ENCODE results near the gene MBD3L1. TPM values are rescaled to one million over a fixed set of nuclear protein-coding genes. Genes with fewer than 3 reads are reported as not detected.
A peak's percentile ranks its signal among the peaks of the same experiment; 100 is the strongest.

Gene MBD3L1
- not detected in 2 replicates for total RNA-seq (2014; rRNA removed; shearing (Covaris generic))

DNA sequence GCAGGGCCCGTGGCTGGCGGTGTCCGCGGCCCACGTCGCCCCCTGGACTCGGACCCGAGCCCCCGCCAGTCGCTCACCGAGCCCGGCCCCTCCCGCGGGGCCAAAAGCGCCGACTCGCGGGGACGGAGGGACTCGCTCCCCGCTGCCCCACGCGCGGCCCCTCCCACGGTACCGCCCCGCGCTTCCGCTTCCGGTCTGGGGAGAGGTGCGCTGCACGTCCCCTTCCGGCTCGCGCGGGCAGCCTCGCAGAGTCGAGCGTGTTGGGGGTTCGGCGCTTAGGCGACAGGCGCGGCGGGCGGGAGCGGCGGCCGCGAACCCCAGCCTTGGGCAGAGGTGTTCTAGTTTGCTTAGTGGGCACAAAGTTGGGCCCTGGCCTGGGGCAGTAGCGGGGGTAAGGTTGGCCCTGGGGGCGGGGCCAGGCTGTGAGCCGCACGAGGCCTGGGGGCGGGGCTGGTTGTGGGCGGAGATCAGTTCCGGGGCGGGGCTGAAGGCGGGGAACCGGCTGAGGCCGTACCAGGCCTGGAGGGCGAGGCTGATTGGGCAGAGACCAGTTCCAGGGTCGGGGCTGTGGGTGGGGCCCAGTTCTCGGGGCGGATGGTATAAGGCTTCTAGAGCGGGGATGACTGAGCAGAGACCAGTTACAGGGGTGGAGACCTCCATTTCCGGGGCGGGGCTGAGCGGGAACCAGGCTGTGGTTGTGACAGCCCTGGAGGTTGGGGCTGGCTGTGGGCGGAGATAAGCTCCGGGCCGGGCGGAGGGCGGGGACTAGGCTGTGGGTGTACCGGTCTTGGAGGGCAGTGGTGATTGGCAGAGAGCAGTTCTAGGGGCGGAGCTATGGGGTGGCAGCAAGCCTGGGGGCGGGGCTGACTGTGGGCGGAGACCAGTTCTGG, at the start of gene MBD3L1, which contains the start of gene ZNF558:
TSS of gene MBD3L1 (plus strand) at position 246 of the 890 bp plus-strand sequence. CDS start 10,302 bp downstream, outside the sequence.
TSS of gene ZNF558 (minus strand) at position 173 of the 890 bp plus-strand sequence. CDS start 9,645 bp downstream, outside the sequence.
- in situ Hi-C loops (cut with HindIII; ENCODE audit: low sequenced_read_pairs): no loop called here
- DNase-seq (ENCODE audit: low spot score): peak; percentile 97

DNA sequence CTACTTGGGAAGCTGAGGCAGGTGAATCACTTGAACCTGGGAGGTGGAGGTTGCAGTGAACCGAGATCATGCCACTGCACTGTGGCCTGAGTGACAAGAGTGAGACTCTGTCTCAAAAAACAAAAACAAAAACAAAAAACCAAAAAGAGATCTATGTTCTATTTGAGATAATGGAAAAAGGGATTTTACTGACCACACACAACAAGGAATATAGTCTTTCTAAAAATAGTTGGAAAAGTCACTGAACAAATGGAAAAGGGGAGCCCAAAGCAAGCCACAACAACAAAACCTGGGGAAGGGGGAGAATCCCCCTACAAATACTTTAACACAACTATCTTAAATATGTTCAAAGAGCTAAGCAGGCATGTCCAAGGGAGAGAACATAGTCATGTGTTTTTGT, 37.4 kb upstream of the MBD3L1 start:
- DNase-seq (ENCODE audit: low spot score): no peak
- in situ Hi-C loops (cut with HindIII; ENCODE audit: low sequenced_read_pairs): no loop called here

DNA sequence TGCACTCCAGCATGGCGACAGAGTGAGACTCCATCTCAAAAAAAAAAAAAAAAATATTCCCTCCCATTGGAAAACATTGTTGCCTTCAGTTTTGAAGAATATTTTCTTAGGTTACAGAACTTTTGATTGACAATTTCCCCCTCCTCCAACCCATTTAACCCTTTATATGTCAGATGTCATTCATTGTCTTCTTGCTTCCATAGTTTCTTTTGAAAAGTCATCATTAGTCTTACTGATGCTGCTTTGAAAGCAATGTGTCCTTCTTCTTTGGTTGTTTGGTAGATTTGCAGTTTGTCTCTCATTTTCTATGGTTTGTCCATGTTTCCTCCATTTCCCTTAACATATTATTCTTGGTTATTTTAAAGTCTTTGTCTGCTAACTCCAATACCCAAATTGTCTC, 25.5 kb upstream of the MBD3L1 start:
- in situ Hi-C loops (cut with HindIII; ENCODE audit: low sequenced_read_pairs): no loop called here
- DNase-seq (ENCODE audit: low spot score): no peak

DNA sequence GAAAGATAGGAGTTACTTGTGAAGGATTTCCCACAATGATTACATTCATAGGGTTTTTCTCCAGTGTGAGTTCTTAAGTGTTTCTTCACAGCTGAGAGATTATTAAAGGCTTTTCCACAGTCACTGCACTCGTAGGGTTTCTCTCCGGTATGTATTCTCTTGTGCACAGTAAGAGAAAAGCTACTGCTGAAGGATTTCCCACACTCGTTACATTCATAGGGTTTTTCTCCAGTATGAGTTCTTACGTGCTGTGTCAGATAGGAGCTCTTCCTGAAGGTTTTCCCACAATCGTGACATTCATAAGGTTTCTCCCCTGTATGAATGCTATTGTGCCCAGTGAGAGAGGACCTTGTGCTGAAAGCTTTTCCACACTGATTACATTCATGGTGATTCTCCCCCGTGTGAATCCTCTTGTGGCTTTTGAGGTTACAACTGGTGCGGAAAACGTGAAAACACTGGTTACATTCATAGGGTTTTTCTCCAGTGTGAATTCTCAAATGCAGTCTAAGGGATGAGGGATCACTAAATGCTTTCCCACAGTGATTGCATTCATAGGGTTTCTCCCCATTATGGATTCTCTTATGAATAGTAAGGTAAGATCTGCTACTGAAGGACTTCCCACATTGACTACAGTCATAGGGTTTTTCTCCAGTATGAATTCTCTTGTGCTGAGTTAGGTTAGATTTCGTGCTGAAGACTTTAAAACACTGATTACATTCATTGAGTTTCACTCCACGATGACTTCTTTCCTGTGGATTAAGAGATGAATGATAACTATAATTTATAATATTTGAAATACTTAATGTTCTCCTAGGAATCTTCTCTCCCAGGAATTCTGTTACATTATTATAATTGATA, 20.6 kb upstream of the MBD3L1 start:
- DNase-seq (ENCODE audit: low spot score): no peak
- in situ Hi-C loops (cut with HindIII; ENCODE audit: low sequenced_read_pairs): no loop called here

DNA sequence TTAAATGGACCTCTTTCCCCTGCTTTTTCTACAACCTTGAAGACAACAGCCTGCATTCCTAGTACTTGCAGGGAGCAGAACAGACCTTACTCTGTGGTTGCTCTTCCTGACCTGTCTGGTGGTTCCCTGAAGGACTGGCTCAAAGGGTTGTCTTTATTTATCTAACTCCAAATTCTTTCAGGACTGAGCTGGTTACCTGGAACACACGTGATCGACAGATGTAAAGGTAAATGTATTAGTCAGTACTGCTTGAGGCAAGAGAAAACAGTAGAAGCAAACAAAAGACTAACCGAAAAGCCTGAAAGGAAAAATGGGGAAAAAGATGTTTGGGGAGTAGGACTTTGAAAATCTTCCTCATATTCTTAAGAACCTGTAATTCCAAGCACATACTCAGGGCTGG, 18.0 kb upstream of the MBD3L1 start:
- DNase-seq (ENCODE audit: low spot score): no peak
- in situ Hi-C loops (cut with HindIII; ENCODE audit: low sequenced_read_pairs): no loop called here

DNA sequence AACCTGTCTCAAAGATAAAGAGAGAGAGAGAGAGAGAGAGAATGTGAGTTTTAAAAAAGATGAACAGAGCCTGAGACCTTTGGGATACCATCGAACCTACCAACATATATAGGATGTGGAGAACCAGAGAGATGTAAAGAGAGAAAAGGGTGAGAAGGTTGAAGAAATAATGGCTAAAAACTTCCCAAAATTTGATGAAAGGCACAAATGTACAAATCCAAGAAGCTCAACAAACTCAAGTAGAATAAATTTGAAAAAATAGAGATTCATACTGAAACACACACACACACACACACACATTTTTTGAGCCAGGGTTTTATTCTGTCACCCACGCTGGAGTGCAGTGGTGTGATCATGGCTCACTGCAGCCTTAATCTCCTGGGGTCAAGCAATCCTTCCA, 16.4 kb upstream of the MBD3L1 start:
- in situ Hi-C loops (cut with HindIII; ENCODE audit: low sequenced_read_pairs): no loop called here
- DNase-seq (ENCODE audit: low spot score): no peak

DNA sequence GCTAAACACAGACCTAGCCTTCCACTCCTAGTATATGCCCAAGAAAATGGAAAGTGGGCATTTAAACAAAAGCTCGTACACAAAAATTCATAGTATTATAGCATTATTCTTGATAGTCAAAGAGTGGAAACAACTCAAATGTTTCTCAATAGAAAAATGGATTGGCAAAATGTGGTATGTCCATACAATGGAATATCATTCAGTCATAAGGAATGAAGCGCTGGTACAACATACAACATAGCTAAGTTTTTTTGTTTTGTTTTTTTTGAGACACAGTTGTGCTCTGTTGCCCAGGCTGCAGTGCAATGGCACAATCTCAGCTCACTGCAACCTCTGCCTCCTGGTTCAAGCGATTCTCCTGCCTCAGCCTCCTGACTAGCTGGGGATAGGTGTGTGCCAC, 11.9 kb upstream of the MBD3L1 start:
- in situ Hi-C loops (cut with HindIII; ENCODE audit: low sequenced_read_pairs): no loop called here
- DNase-seq (ENCODE audit: low spot score): no peak

DNA sequence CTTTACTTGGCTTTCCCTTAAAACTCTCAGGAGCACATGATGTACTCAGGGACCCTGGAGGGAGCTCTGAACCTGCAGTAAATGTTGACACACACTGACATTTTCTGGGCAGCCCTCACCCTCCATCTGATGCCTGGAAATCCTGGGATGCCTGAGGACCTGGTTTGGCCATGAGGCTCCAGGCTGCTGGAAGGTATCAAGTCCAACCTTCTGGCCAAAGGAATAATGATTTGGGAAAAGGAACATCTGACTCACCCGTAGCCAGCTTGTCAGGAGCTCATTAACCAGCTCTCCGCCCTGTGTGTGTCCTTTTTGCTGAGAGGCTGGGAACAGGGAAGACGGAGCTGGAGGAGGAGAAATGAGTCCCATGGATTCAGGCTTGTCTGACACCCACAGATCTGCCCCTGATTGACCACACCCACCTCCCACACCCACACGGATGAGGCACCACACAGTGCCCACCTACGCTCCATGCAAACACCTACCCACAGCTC, 10.4 kb upstream of the MBD3L1 start:
- in situ Hi-C loops (cut with HindIII; ENCODE audit: low sequenced_read_pairs): no loop called here
- no peak for DNase-seq (ENCODE audit: low spot score)

DNA sequence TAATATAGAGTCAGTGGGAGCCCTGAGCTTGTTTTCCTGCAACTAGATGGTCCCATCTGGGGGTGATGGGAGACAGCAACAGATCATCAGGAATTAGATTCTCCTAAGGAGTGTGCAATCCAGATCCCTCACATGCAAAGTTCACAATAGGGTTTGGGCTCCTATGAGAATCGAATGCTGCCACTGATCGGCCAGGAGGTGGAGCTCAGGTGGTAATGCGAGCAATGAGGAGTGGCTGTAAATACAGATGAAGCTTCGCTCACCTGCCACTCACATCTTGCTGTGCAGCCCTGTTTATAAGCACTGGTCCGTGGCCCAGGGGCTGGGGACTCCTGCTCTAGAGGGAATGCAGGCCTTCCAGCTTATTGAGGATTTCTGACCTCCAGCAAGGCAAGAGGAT, 5.8 kb upstream of the MBD3L1 start:
- in situ Hi-C loops (cut with HindIII; ENCODE audit: low sequenced_read_pairs): no loop called here

DNA sequence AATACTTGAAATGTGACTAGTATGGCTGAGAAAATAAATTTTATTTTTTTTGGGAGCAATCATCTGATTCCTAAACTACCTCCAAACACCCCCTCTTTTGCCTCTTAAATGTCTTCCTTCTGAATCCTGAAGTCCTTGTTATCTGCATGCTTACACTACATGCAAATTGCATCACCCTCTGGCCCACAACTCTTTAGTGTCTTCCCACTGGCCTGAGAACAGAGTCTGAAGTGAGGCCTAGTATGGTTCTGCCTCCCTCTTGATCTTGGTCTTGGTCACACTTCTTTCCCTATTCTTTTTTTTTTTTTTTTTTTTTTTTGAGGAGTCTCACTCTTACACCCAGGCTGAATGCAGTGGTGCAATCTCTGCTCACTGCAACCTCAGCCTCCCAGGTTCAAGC, 4.9 kb upstream of the MBD3L1 start:
- in situ Hi-C loops (cut with HindIII; ENCODE audit: low sequenced_read_pairs): no loop called here
- no peak for DNase-seq (ENCODE audit: low spot score)

More for the DNA sequence above, 5.8 kb upstream of the MBD3L1 start:
- no peak for DNase-seq (ENCODE audit: low spot score)

DNA sequence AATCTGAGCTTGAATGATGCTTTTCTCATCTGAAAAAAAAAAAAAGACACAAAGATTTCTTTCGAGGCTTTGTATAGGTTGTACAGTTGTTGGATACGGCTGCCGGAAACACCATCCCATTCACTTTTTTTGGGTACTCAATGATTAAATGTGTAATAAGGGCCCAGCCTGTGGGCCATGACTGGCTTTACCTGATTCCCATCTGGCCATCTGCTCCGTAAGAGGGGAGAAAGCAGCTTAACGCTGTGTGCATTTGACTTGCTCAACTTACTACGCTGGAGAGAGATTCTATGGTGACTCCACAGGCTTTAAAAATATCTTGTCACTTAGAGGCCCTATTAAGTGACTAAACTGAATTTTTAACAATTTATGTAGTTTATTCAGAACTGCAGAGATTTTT, 804 bp upstream of the MBD3L1 start:
- in situ Hi-C loops (cut with HindIII; ENCODE audit: low sequenced_read_pairs): no loop called here
- DNase-seq (ENCODE audit: low spot score): no peak

DNA sequence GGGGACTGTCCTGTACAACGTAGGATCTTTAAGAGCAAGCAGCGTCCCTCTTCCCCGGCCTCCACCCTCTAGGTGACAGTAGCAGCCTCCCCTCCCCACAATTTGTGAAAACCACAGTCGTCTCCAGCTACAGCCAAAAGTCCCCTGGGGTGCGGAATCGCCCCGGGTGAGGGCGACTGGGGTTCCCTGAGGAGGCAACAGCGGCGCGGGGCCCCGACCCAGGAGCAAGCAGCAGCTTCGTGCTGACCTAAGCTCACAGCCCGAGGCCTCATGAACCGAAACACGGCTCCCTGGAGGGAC, 395 bp upstream of the MBD3L1 start:
- in situ Hi-C loops (cut with HindIII; ENCODE audit: low sequenced_read_pairs): no loop called here
- DNase-seq (ENCODE audit: low spot score): no peak

DNA sequence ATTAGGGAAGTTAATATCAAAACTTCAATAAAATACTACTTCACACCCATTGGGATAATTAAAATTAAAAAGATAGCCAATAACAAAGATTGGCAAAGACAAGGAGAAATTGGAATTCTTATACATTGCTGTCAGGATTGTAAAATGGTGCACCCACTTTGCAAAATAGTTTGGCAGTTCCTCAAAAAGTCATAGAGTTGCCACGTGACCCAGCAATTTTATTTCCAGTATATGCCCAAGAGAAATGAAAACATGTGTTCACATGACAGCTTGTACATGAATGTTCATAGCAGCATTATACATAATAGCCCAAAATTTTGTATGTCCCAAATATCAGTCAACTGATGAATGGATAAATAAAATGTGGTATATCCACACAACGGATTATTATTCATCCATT, 3.3 kb downstream of the MBD3L1 start:
- in situ Hi-C loops (cut with HindIII; ENCODE audit: low sequenced_read_pairs): no loop called here
- no peak for DNase-seq (ENCODE audit: low spot score)

DNA sequence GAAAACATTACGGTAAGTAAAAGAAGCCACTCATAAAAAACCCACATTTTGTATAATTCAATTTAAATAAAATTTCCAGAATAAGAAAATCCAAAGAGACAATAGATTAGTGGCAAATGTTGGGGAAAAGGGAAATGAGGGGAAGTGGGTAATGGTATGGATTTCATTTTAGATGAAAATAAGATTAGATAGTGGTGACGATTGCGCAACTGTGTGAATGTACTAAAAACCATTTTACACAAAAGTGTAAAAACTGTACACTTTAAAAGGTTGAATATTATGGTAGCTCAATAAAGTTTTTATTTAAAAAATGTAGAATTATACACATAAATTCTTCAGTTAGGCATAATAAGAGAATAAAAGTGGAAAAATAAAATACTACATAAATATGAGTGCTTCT, 3.7 kb downstream of the MBD3L1 start:
- no peak for DNase-seq (ENCODE audit: low spot score)
- in situ Hi-C loops (cut with HindIII; ENCODE audit: low sequenced_read_pairs): no loop called here

DNA sequence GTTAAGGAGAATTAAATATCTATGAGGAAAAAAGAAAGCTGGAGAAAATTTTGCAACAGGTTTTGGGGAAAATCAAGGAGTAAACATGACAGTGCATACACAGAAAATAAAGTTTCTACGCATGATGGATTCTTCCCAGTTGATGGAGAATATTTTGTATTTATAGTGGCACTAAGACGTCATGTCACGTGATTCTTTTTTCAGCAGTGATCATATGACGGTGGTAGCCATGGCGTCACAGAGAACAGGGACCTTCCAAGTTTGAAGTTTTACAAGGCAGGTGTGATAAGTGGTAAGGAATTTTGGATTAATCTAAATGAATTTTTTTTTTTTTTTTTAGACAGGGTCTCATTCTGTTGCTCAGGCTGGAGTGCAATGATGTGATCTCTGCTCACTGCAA, 8.5 kb downstream of the MBD3L1 start:
- no peak for DNase-seq (ENCODE audit: low spot score)
- in situ Hi-C loops (cut with HindIII; ENCODE audit: low sequenced_read_pairs): no loop called here

DNA sequence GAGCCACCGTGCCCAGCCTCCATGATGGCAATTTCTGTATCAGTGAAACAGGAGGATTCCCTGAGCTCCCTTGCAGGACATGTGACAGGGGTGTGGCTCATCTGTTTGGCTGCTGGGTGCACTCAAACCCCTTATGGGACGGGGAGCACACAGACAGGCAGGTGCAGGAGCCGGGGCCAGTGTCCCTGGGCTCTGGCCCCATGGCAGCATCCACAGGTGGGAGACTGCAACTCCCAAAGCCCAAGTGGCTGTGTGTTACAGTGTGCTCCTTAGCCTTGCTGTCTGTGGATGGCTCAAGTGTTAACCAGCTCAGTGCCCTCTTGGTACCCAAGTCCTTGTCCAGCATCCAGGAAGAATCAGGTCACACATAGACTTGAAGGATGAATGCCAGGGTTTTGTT, 14.6 kb downstream of the MBD3L1 start:
- no peak for DNase-seq (ENCODE audit: low spot score)
- in situ Hi-C loops (cut with HindIII; ENCODE audit: low sequenced_read_pairs): no loop called here

DNA sequence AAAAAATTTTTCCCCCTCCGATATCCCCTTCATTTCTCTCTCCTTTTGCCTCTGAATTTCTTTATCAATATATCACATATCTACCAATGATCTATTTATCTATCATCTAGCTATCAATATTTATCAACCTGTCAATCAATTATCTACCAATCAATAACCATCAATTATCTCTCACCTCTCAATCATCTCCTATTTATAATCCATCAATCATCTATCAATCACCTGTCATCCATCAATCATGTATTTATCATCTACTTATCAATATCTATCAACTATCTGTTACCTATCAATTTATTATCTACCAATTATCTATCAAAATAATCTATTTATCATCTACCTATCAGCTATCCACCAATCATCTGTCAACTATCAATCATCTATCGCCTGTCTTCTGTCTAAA, 17.1 kb downstream of the MBD3L1 start:
- no peak for DNase-seq (ENCODE audit: low spot score)
- in situ Hi-C loops (cut with HindIII; ENCODE audit: low sequenced_read_pairs): no loop called here

DNA sequence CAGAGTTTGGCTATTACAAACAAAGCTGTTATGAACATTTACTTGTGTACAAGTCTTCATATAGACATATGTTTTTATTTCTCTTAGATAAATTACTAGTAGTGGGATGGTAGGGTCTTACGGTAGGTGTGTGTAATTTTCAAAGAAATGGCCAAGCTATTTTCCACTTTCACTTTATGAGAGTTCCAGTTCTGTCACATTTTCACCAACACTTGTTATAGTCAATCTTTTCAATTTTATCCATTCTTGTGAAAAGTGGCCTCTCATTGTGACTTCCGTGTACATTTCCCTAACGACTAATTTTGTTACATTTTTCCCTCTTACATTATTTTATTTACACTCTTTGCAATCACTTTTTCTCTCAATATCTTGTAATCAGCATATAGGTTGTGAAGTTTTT, 18.3 kb downstream of the MBD3L1 start:
- in situ Hi-C loops (cut with HindIII; ENCODE audit: low sequenced_read_pairs): no loop called here
- no peak for DNase-seq (ENCODE audit: low spot score)

DNA sequence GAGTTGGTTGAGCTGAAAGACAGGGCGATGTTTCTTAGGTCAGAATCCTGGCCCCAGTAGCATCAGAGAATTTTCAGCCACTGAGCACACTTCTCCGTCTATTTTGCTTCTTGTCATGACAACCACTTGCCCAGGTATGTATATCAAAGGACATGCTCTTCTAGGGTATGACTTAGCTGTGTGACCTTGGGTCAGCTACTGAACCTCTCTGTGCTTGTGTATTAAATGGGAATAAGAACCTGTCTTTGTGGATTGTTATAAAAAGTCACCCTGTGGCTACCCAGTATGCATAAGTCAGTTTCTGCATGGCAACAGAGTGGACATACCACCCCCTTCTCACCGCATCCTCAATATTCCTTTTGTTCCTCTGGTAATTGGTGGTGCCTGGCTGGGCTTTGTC, 26.1 kb downstream of the MBD3L1 start:
- in situ Hi-C loops (cut with HindIII; ENCODE audit: low sequenced_read_pairs): no loop called here
- DNase-seq (ENCODE audit: low spot score): no peak

DNA sequence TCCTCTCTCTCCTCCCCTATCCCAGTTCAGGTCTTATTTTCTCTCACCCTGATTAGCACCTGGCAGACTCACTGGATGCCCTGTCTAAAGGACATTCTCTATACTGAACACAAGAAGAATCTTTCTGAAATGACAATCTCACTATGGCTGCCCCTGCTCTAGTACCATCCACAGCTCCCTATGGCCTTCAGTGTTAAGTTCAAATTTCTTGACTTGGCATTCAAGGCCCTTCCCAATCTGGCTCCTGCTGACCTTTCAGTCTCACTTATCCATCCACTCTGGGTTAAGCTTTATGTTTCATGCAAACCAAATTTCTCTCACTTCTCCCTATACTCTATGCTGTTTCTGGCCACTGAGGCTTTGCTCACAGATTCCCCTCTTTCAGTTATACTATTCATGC, 34.2 kb downstream of the MBD3L1 start:
- in situ Hi-C loops (cut with HindIII; ENCODE audit: low sequenced_read_pairs): no loop called here
- no peak for DNase-seq (ENCODE audit: low spot score)

Data from G401 (cell line).